ENCODE measurements around the gene SLC5A11. TPM values are rescaled to one million over a fixed set of nuclear protein-coding genes. Genes with fewer than 3 reads are reported as not detected.

Gene SLC5A11
- total RNA-seq, 3 donors from 2014 or later = 0.63 to 2.4 (median 1.3) TPM

GRCh38 chr16:24863582-24864437 lies 18.0 kb downstream of the SLC5A11 start:
- intact Hi-C loops (cut with DNase I, micrococcal nuclease) = no loop called here
- TF ChIP-seq CTCF (IDR thresholded peaks at IDR 0.05) = no peak
- H3K4me3 ChIP-seq = no peak overlapping the region
- no peaks in the 10 kb centered on the region for H3K36me3 ChIP-seq (ENCODE audit: low read depth)
- H3K9me3 ChIP-seq = no peaks in the 10 kb centered on the region
- ATAC-seq = no peak
- peaks cover 7% of the 10 kb centered on the region for H3K4me1 ChIP-seq (ENCODE audit: low read depth)
- DNase-seq = no peak

GRCh38 chr16:24869033-24869432 lies 23.3 kb downstream of the SLC5A11 start:
- H3K4me3 ChIP-seq = no peak overlapping the region
- ATAC-seq = no peak
- no peaks in the 10 kb centered on the region for H3K9me3 ChIP-seq
- H3K4me1 ChIP-seq (ENCODE audit: low read depth) = no peaks in the 10 kb centered on the region
- DNase-seq = no peak
- intact Hi-C loops (cut with DNase I, micrococcal nuclease) = no loop called here
- no peaks in the 10 kb centered on the region for H3K36me3 ChIP-seq (ENCODE audit: low read depth)
- no peak for TF ChIP-seq CTCF (IDR thresholded peaks at IDR 0.05)

GRCh38 chr16:24871891-24872290 lies 26.1 kb downstream of the SLC5A11 start:
- Histone ChIP-seq H3K36me3 (ENCODE audit: low read depth) (no peaks in the 10 kb centered on the region), H3K4me3 (no peak overlapping the region), H3K4me1 (ENCODE audit: low read depth) (no peaks in the 10 kb centered on the region), H3K9me3 (no peaks in the 10 kb centered on the region)
- ATAC-seq (no peak), DNase-seq (no peak)
- intact Hi-C loops (cut with DNase I, micrococcal nuclease) = no loop called here
- TF ChIP-seq CTCF (IDR thresholded peaks at IDR 0.05) = no peak

GRCh38 chr16:24873028-24873427 lies 27.3 kb downstream of the SLC5A11 start:
- Histone ChIP-seq H3K4me3 (no peak overlapping the region), H3K9me3 (no peaks in the 10 kb centered on the region), H3K4me1 (ENCODE audit: low read depth) (no peaks in the 10 kb centered on the region), H3K36me3 (ENCODE audit: low read depth) (no peaks in the 10 kb centered on the region)
- intact Hi-C loops (cut with DNase I, micrococcal nuclease) = no loop called here
- TF ChIP-seq CTCF (IDR thresholded peaks at IDR 0.05) = no peak
- DNase-seq (no peak), ATAC-seq (no peak)

- intact Hi-C loops (cut with DNase I, micrococcal nuclease) = no loop called here
- Histone ChIP-seq H3K4me1 (ENCODE audit: low read depth) (no peaks in the 10 kb centered on the region), H3K4me3 (no peak overlapping the region), H3K9me3 (no peaks in the 10 kb centered on the region), H3K36me3 (ENCODE audit: low read depth) (no peaks in the 10 kb centered on the region)
- no peak for TF ChIP-seq CTCF (IDR thresholded peaks at IDR 0.05)
- no peak for ATAC-seq
- DNase-seq = no peak
Observed at GRCh38 chr16:24875466-24875865, 29.7 kb downstream of the SLC5A11 start.

Data from mucosa of descending colon (tissue), 3 donors.